ENCODE data around the gene PRDX2. TPM values are rescaled to one million over a fixed set of nuclear protein-coding genes. Genes with fewer than 3 reads are reported as not detected.

Gene PRDX2
- total and polyA plus RNA-seq, 10 of the 15 experiments (the other 5 are each of a cell fraction or from before 2014, with no cell fraction given) = 93.0 to 812 (median 344) TPM

- TF ChIP-seq E4F1 (IDR thresholded peaks at IDR 0.05; ENCODE audit: borderline replicate concordance, partially characterized antibody) (no peak), IRF3 (IDR thresholded peaks at IDR 0.05) (no peak), KAT2A (conservative IDR thresholded peaks at IDR 0.05; ENCODE audit: control insufficient read depth, low read depth, low read length) (no peak), TARDBP (IDR thresholded peaks at IDR 0.05; ENCODE audit: borderline replicate concordance) (no peak), MEF2B (IDR thresholded peaks at IDR 0.05; ENCODE audit: partially characterized antibody, poor library complexity, severe bottlenecking) (no peak), JUNB (IDR thresholded peaks at IDR 0.05) (no peak), NR2F1 (conservative IDR thresholded peaks at IDR 0.05) (0 out of 2 replicates have a peak, but pooled peaks have one; percentile 16), CEBPZ (IDR thresholded peaks at IDR 0.05; ENCODE audit: low read depth, low read length) (no peak), ZNF207 (IDR thresholded peaks at IDR 0.05; ENCODE audit: borderline replicate concordance) (no peak), ZSCAN29 (IDR thresholded peaks at IDR 0.05) (no peak), HDGF (IDR thresholded peaks at IDR 0.05) (peak; percentile 43; the same call in 1 of the 2 replicates)
Measured at GRCh38 chr19:12779162-12779993, 22.2 kb downstream of the PRDX2 start (continued).

Measured in GM12878 (cell line).